HG03354 (cell line): ENCODE data around the gene CRHR1.
"Not testable (repeated sequence)": the region's sequence is repeated elsewhere in the genome, so short reads cannot be mapped to it uniquely, and the experiment has no call there.

Source experiments
- ATAC-seq: cut with Tn5 transposase; IDR thresholded peaks from one replicate; pipeline ENCODE4 v1.9.1; 2021; ENCODE audit warnings: mild to moderate bottlenecking; ENCODE audit not compliant: unreplicated experiment, poor library complexity, severe bottlenecking

The CRHR1 gene

GRCh38 chr17:45784293-45784740 is at the start of gene CRHR1:
Gene CRHR1, plus strand, starts transcription at chr17:45784320. Its CDS starts 225 bp downstream, at chr17:45784545.
- ATAC-seq = no peak

- no peak for ATAC-seq
Observed at GRCh38 chr17:45734598-45734997, 49.5 kb upstream of the CRHR1 start.

GRCh38 chr17:45735488-45735887 is 48.6 kb upstream of the CRHR1 start:
- no peak for ATAC-seq

- no peak for ATAC-seq
Observed at GRCh38 chr17:45739786-45740185, 44.3 kb upstream of the CRHR1 start.

GRCh38 chr17:45740553-45741330 is 43.4 kb upstream of the CRHR1 start:
- no peak for ATAC-seq

- ATAC-seq = no peak
Observed at GRCh38 chr17:45742251-45742650, 41.9 kb upstream of the CRHR1 start.

- ATAC-seq = no peak
Observed at GRCh38 chr17:45743626-45744326, 40.3 kb upstream of the CRHR1 start.

GRCh38 chr17:45744826-45745225 is 39.3 kb upstream of the CRHR1 start:
- not testable (repeated sequence) for ATAC-seq

GRCh38 chr17:45745601-45746494 is 38.3 kb upstream of the CRHR1 start:
- ATAC-seq = no peak

- ATAC-seq = no peak
Observed at GRCh38 chr17:45747911-45748310, 36.2 kb upstream of the CRHR1 start.

- no peak for ATAC-seq
Observed at GRCh38 chr17:45748731-45749310, 35.3 kb upstream of the CRHR1 start.

- ATAC-seq = no peak
Observed at GRCh38 chr17:45749831-45750335, 34.2 kb upstream of the CRHR1 start.

GRCh38 chr17:45750779-45751440 is 33.2 kb upstream of the CRHR1 start:
- no peak for ATAC-seq

- ATAC-seq = no peak
Observed at GRCh38 chr17:45751466-45751865, 32.7 kb upstream of the CRHR1 start.

GRCh38 chr17:45752246-45752645 is 31.9 kb upstream of the CRHR1 start:
- ATAC-seq = no peak

GRCh38 chr17:45753645-45754225 is 30.4 kb upstream of the CRHR1 start:
- no peak for ATAC-seq

- no peak for ATAC-seq
Observed at GRCh38 chr17:45755050-45755449, 29.1 kb upstream of the CRHR1 start.

GRCh38 chr17:45756266-45756991 is 27.7 kb upstream of the CRHR1 start:
- no peak for ATAC-seq
